Measurements from ENCODE around the gene VTI1A. TPM values are rescaled to one million over a fixed set of nuclear protein-coding genes. Genes with fewer than 3 reads are reported as not detected.

The VTI1A gene
- polyA plus RNA-seq, 1 of the 3 experiments (the other 2 are of a cell fraction), result 8.3 TPM

- 63% methylated on average over 6 of the region's 6 CpGs for WGBS (ENCODE audit: low lambda C conversion rate)
- peak; percentile 65; the same call in 1 of the 2 replicates for TF ChIP-seq JUND (IDR thresholded peaks at IDR 0.05)
- peak in 1 of 2 experiments; percentile 5; a peak in 1 of 4 replicates for TF ChIP-seq EP300 (IDR thresholded peaks at IDR 0.05; ENCODE audit: borderline replicate concordance in 1 of 2, low read depth in 1 of 2, low read length in 1 of 2)
- peak; percentile 76 for TF ChIP-seq PBX3 (IDR thresholded peaks at IDR 0.05)
- peak; percentile 35; the same call in 1 of the 2 replicates for TF ChIP-seq RXRA (IDR thresholded peaks at IDR 0.05; ENCODE audit: borderline replicate concordance, low read depth)
- TF ChIP-seq FOSL2 (IDR thresholded peaks at IDR 0.05; ENCODE audit: borderline replicate concordance, low read depth), result peak; percentile 73; the same call in 1 of the 2 replicates
- no peak for TF ChIP-seq FOXM1 (IDR thresholded peaks at IDR 0.05; ENCODE audit: low read depth)
- no peak for TF ChIP-seq TAF1 (IDR thresholded peaks at IDR 0.05; ENCODE audit: borderline replicate concordance, low read depth, low read length)
- TF ChIP-seq IRF3 (IDR thresholded peaks at IDR 0.05; ENCODE audit: low read depth, low read length), result no peak
- TF ChIP-seq NFIC (IDR thresholded peaks at IDR 0.05; ENCODE audit: borderline replicate concordance), result peak; percentile 34; the same call in 1 of the 2 replicates
- TF ChIP-seq TCF12 (IDR thresholded peaks at IDR 0.05), result peak; percentile 60
- POLR2A ChIA-PET, result no interaction called here
- Histone ChIP-seq H3K27me3 (ENCODE audit: insufficient read depth) (no peaks in the 10 kb centered on the region), H3K4me3 (ENCODE audit: low read depth in 2 of 2, low read length in 1 of 2) (no peak overlapping the region), H3F3A (replicated peaks; ENCODE audit: insufficient read depth) (peaks cover 9% of the 10 kb centered on the region), H2AFZ (ENCODE audit: low read depth) (no peak overlapping the region), H3K4me2 (peak overlapping the region; percentile 14; the same call in 1 of the 2 replicates), H3K4me1 (ENCODE audit: control insufficient read depth in 1 of 2, insufficient read depth in 2 of 2, low read depth in 1 of 2, low read length in 1 of 2) (no peaks in the 10 kb centered on the region; a peak in 1 of 4 replicates), H3K9me2 (no peaks in the 10 kb centered on the region), H3K9me3 (no peaks in the 10 kb centered on the region), H3K9ac (peak overlapping the region; percentile 1; the same call in 1 of the 2 replicates), H4K20me1 (ENCODE audit: insufficient read depth) (no peaks in the 10 kb centered on the region), H3K79me2 (ENCODE audit: insufficient read depth) (no peaks in the 10 kb centered on the region), H3K27ac (ENCODE audit: low read depth in 2 of 2, low read length in 1 of 2) (peak overlapping the region in 1 of 2 experiments; percentile 56; a peak in 2 of 4 replicates), H3K36me3 (replicated peaks in 1 of 2; ENCODE audit: control insufficient read depth in 1 of 2, insufficient read depth in 2 of 2, low read length in 1 of 2) (peaks cover 0 to 2% of the 10 kb centered on the region in 2 experiments)
- no peak for DNase-seq
- CTCF ChIA-PET, result interaction anchor here (0.5 to 1.1 kb wide), 2 partner anchors 112 to 722 kb away, joined by 3 read pairs; no protein-coding TSS in a partner anchor
These were observed 216.5 kb downstream of the VTI1A start for GRCh38 chr10:112663234-112664125.

GRCh38 chr10:112666094-112666493 is 219.1 kb downstream of the VTI1A start:
- H3F3A ChIP-seq (replicated peaks; ENCODE audit: insufficient read depth), result peaks cover 9% of the 10 kb centered on the region
- TF ChIP-seq USF2 (IDR thresholded peaks at IDR 0.05; ENCODE audit: borderline replicate concordance, low read depth, low read length), result no peak
- TF ChIP-seq RXRA (IDR thresholded peaks at IDR 0.05; ENCODE audit: borderline replicate concordance, low read depth), result no peak
- no peak for TF ChIP-seq POLR2AphosphoS5 (IDR thresholded peaks at IDR 0.05; ENCODE audit: low read depth, low read length)
- TF ChIP-seq RFX5 (IDR thresholded peaks at IDR 0.05; ENCODE audit: low read length), result no peak
- no peak for TF ChIP-seq RAD21 (IDR thresholded peaks at IDR 0.05; ENCODE audit: low read length)
- TF ChIP-seq MAX (IDR thresholded peaks at IDR 0.05; ENCODE audit: low read depth), result no peak
- peak; percentile 37; the same call in 1 of the 2 replicates for TF ChIP-seq TEAD4 (IDR thresholded peaks at IDR 0.05; ENCODE audit: borderline replicate concordance, insufficient read depth)
- TF ChIP-seq PBX3 (IDR thresholded peaks at IDR 0.05), result peak; percentile 42
- no peak for TF ChIP-seq GATA2 (CRISPR knock-in tag; IDR thresholded peaks at IDR 0.05)
- TF ChIP-seq FOXM1 (IDR thresholded peaks at IDR 0.05; ENCODE audit: low read depth), result no peak
- H3K27ac ChIP-seq (ENCODE audit: low read depth in 2 of 2, low read length in 1 of 2), result peak overlapping the region in 1 of 2 experiments; percentile 47; a peak in 1 of 4 replicates
- DNase-seq, result no peak
- H2AFZ ChIP-seq (ENCODE audit: low read depth), result no peak overlapping the region
- no peaks in the 10 kb centered on the region for H3K9me2 ChIP-seq
- no peaks in the 10 kb centered on the region for H4K20me1 ChIP-seq (ENCODE audit: insufficient read depth)
- no peaks in the 10 kb centered on the region for H3K79me2 ChIP-seq (ENCODE audit: insufficient read depth)
- peaks cover 8 to 13% of the 10 kb centered on the region in 2 experiments for H3K36me3 ChIP-seq (replicated peaks in 1 of 2; ENCODE audit: control insufficient read depth in 1 of 2, insufficient read depth in 2 of 2, low read length in 1 of 2)
- ChIA-PET POLR2A (no interaction called here), CTCF (no interaction called here)
- no peaks in the 10 kb centered on the region; a peak in 1 of 4 replicates for H3K4me1 ChIP-seq (ENCODE audit: control insufficient read depth in 1 of 2, insufficient read depth in 2 of 2, low read depth in 1 of 2, low read length in 1 of 2)
- no peaks in the 10 kb centered on the region for H3K27me3 ChIP-seq (ENCODE audit: insufficient read depth)
- H3K9me3 ChIP-seq, result no peaks in the 10 kb centered on the region
- H3K9ac ChIP-seq, result no peak overlapping the region
- no peak overlapping the region for H3K4me3 ChIP-seq (ENCODE audit: low read depth in 2 of 2, low read length in 1 of 2)
- no peak overlapping the region for H3K4me2 ChIP-seq
